ENCODE measurements around the gene ANO3.

Gene ANO3

GRCh38 chr11:26655287-26655686, 323.4 kb downstream of the ANO3 start:
- Histone ChIP-seq H3K27me3 (ENCODE audit: insufficient read depth, insufficient read length) (no peaks in the 10 kb centered on the region), H3K9ac (ENCODE audit: insufficient read length, low read depth) (no peak overlapping the region), H3K4me3 (ENCODE audit: insufficient read length, low read depth) (no peak overlapping the region), H3K9me3 (ENCODE audit: insufficient read depth, low read length) (no peaks in the 10 kb centered on the region), H3K4me1 (ENCODE audit: insufficient read depth, insufficient read length) (no peaks in the 10 kb centered on the region), H3K36me3 (ENCODE audit: insufficient read depth, insufficient read length, low read length) (no peaks in the 10 kb centered on the region)
- TF ChIP-seq YY1 (IDR thresholded peaks at IDR 0.05; ENCODE audit: insufficient read depth, insufficient read length) (no peak), ZNF274 (IDR thresholded peaks at IDR 0.05; ENCODE audit: low read depth, low read length) (no peak), SUZ12 (IDR thresholded peaks at IDR 0.05; ENCODE audit: extremely low read depth, insufficient read depth, insufficient read length) (no peak)
- DNase-seq (ENCODE audit: low read depth, low spot score) = no peak

DNA sequence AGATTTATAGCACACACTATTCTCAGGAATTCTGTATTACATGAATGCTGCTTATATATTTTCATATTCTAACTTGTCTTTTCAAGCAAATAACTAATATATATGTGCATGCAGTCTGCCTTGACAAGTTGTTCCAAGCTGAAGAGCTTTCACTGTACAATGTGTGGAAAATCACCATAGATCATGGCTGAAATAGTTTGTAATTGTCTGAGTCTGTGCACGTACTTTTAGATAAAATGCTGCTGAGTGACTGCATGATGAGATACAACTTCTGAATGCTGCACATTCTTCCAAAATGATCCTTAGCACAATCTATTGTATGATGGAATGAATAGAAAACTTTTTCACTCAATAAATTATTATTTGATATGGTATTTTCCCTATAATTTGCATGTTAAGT, 331.0 kb downstream of the ANO3 start:
- Histone ChIP-seq H3K27me3 (ENCODE audit: insufficient read depth, insufficient read length) (no peaks in the 10 kb centered on the region), H3K9me3 (ENCODE audit: insufficient read depth, low read length) (no peaks in the 10 kb centered on the region), H3K4me1 (ENCODE audit: insufficient read depth, insufficient read length) (no peaks in the 10 kb centered on the region), H3K9ac (ENCODE audit: insufficient read length, low read depth) (no peak overlapping the region), H3K4me3 (ENCODE audit: insufficient read length, low read depth) (no peak overlapping the region), H3K36me3 (ENCODE audit: insufficient read depth, insufficient read length, low read length) (no peaks in the 10 kb centered on the region)
- no peak for DNase-seq (ENCODE audit: low read depth, low spot score)
- TF ChIP-seq SUZ12 (IDR thresholded peaks at IDR 0.05; ENCODE audit: extremely low read depth, insufficient read depth, insufficient read length) (no peak), ZNF274 (IDR thresholded peaks at IDR 0.05; ENCODE audit: low read depth, low read length) (no peak), YY1 (IDR thresholded peaks at IDR 0.05; ENCODE audit: insufficient read depth, insufficient read length) (no peak)

GRCh38 chr11:26665036-26665435, 333.1 kb downstream of the ANO3 start:
- Histone ChIP-seq H3K9me3 (ENCODE audit: insufficient read depth, low read length) (no peaks in the 10 kb centered on the region), H3K4me3 (ENCODE audit: insufficient read length, low read depth) (no peak overlapping the region), H3K36me3 (ENCODE audit: insufficient read depth, insufficient read length, low read length) (no peaks in the 10 kb centered on the region), H3K4me1 (ENCODE audit: insufficient read depth, insufficient read length) (no peaks in the 10 kb centered on the region), H3K9ac (ENCODE audit: insufficient read length, low read depth) (no peak overlapping the region), H3K27me3 (ENCODE audit: insufficient read depth, insufficient read length) (no peaks in the 10 kb centered on the region)
- no peak for DNase-seq (ENCODE audit: low read depth, low spot score)
- TF ChIP-seq ZNF274 (IDR thresholded peaks at IDR 0.05; ENCODE audit: low read depth, low read length) (no peak), YY1 (IDR thresholded peaks at IDR 0.05; ENCODE audit: insufficient read depth, insufficient read length) (no peak), SUZ12 (IDR thresholded peaks at IDR 0.05; ENCODE audit: extremely low read depth, insufficient read depth, insufficient read length) (no peak)

- Histone ChIP-seq H3K27me3 (ENCODE audit: insufficient read depth, insufficient read length) (no peaks in the 10 kb centered on the region), H3K9ac (ENCODE audit: insufficient read length, low read depth) (no peak overlapping the region), H3K36me3 (ENCODE audit: insufficient read depth, insufficient read length, low read length) (no peaks in the 10 kb centered on the region), H3K9me3 (ENCODE audit: insufficient read depth, low read length) (no peaks in the 10 kb centered on the region), H3K4me1 (ENCODE audit: insufficient read depth, insufficient read length) (no peaks in the 10 kb centered on the region), H3K4me3 (ENCODE audit: insufficient read length, low read depth) (no peak overlapping the region)
- TF ChIP-seq ZNF274 (IDR thresholded peaks at IDR 0.05; ENCODE audit: low read depth, low read length) (no peak), SUZ12 (IDR thresholded peaks at IDR 0.05; ENCODE audit: extremely low read depth, insufficient read depth, insufficient read length) (no peak), YY1 (IDR thresholded peaks at IDR 0.05; ENCODE audit: insufficient read depth, insufficient read length) (no peak)
- DNase-seq (ENCODE audit: low read depth, low spot score) = no peak
These were observed 334.0 kb downstream of the ANO3 start for GRCh38 chr11:26665946-26666345.

DNA sequence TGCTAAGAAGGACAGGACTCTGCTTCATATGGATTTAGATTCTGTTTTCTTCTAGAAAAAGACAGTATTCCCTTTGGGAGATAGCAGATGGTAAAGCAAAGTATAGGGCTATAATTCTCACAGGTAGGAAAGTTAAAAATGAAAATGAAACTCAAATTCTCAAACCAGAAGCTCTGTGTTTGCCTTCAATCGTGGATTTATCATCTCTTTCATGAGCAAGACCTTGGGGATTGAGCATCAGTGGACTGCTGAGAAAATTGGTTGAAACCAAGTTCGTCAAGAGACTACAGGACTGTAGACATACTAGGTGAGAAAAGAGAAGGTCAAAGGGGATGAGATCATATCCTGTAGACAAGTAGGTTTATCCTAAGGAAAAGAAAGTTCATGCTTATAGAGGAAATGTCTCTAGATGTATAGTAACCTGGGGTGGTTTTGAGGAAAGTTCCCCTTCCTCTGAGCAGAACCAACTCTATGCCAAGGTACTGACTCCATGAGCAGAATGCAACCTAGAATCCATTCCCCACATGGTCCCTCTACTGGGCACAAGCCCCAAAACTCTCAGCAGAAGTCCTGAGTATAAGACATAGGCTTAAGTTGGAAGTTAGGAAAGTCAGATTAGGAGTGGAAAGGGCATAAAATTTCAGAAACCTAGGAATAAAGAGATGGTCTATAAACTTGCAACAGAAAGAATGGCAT, 343.5 kb downstream of the ANO3 start:
- DNase-seq (ENCODE audit: low read depth, low spot score) = no peak
- no peaks in the 10 kb centered on the region for H3K27me3 ChIP-seq (ENCODE audit: insufficient read depth, insufficient read length)
- H3K9me3 ChIP-seq (ENCODE audit: insufficient read depth, low read length) = no peaks in the 10 kb centered on the region
- H3K4me1 ChIP-seq (ENCODE audit: insufficient read depth, insufficient read length) = no peaks in the 10 kb centered on the region
- TF ChIP-seq SUZ12 (IDR thresholded peaks at IDR 0.05; ENCODE audit: extremely low read depth, insufficient read depth, insufficient read length) (no peak), YY1 (IDR thresholded peaks at IDR 0.05; ENCODE audit: insufficient read depth, insufficient read length) (no peak), ZNF274 (IDR thresholded peaks at IDR 0.05; ENCODE audit: low read depth, low read length) (no peak)
- no peak overlapping the region for H3K9ac ChIP-seq (ENCODE audit: insufficient read length, low read depth)
- H3K4me3 ChIP-seq (ENCODE audit: insufficient read length, low read depth) = no peak overlapping the region
- no peaks in the 10 kb centered on the region for H3K36me3 ChIP-seq (ENCODE audit: insufficient read depth, insufficient read length, low read length)

DNA sequence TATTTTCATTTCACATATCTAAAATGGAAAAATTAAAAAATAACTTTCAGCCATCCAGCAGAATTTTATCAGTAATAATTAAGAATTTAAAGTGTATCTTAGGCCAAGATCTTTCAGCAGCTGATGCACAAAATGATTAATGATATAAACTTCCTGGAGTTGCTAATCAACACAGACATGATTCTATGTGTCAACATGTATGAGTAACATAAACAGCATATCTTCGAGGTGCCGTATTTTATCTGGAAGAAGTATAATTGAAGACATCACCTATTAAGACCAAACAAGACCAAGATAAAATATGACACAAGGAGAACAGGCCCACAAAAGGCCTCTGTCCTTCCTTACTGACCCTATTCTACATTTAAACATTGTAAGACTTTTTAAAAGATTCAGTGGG, 344.7 kb downstream of the ANO3 start:
- H3K27me3 ChIP-seq (ENCODE audit: insufficient read depth, insufficient read length) = no peaks in the 10 kb centered on the region
- no peaks in the 10 kb centered on the region for H3K9me3 ChIP-seq (ENCODE audit: insufficient read depth, low read length)
- no peak overlapping the region for H3K4me3 ChIP-seq (ENCODE audit: insufficient read length, low read depth)
- TF ChIP-seq ZNF274 (IDR thresholded peaks at IDR 0.05; ENCODE audit: low read depth, low read length) (no peak), YY1 (IDR thresholded peaks at IDR 0.05; ENCODE audit: insufficient read depth, insufficient read length) (no peak), SUZ12 (IDR thresholded peaks at IDR 0.05; ENCODE audit: extremely low read depth, insufficient read depth, insufficient read length) (no peak)
- H3K9ac ChIP-seq (ENCODE audit: insufficient read length, low read depth) = no peak overlapping the region
- no peaks in the 10 kb centered on the region for H3K36me3 ChIP-seq (ENCODE audit: insufficient read depth, insufficient read length, low read length)
- no peaks in the 10 kb centered on the region for H3K4me1 ChIP-seq (ENCODE audit: insufficient read depth, insufficient read length)
- no peak for DNase-seq (ENCODE audit: low read depth, low spot score)

- H3K4me1 ChIP-seq (ENCODE audit: insufficient read depth, insufficient read length) = no peaks in the 10 kb centered on the region
These were observed 345.6 kb downstream of the ANO3 start for GRCh38 chr11:26677566-26677965.

More at GRCh38 chr11:26677566-26677965, 345.6 kb downstream of the ANO3 start:
- Histone ChIP-seq H3K9ac (ENCODE audit: insufficient read length, low read depth) (no peak overlapping the region), H3K36me3 (ENCODE audit: insufficient read depth, insufficient read length, low read length) (no peaks in the 10 kb centered on the region), H3K27me3 (ENCODE audit: insufficient read depth, insufficient read length) (no peaks in the 10 kb centered on the region), H3K4me3 (ENCODE audit: insufficient read length, low read depth) (no peak overlapping the region), H3K9me3 (ENCODE audit: insufficient read depth, low read length) (no peaks in the 10 kb centered on the region)
- TF ChIP-seq ZNF274 (IDR thresholded peaks at IDR 0.05; ENCODE audit: low read depth, low read length) (no peak), YY1 (IDR thresholded peaks at IDR 0.05; ENCODE audit: insufficient read depth, insufficient read length) (no peak), SUZ12 (IDR thresholded peaks at IDR 0.05; ENCODE audit: extremely low read depth, insufficient read depth, insufficient read length) (no peak)
- no peak for DNase-seq (ENCODE audit: low read depth, low spot score)

Data from NT2/D1 (cell line).